GM21717 (cell line): ENCODE results near the gene CTCFL.
"Not testable (repeated sequence)": the region's sequence is repeated elsewhere in the genome, so short reads cannot be mapped to it uniquely, and the experiment has no call there.

Experiments used
- ATAC-seq: cut with Tn5 transposase; IDR thresholded peaks from one replicate; pipeline ENCODE4 v1.9.1; 2021; ENCODE audit warnings: mild to moderate bottlenecking, moderate library complexity; ENCODE audit not compliant: unreplicated experiment

CTCFL gene

DNA sequence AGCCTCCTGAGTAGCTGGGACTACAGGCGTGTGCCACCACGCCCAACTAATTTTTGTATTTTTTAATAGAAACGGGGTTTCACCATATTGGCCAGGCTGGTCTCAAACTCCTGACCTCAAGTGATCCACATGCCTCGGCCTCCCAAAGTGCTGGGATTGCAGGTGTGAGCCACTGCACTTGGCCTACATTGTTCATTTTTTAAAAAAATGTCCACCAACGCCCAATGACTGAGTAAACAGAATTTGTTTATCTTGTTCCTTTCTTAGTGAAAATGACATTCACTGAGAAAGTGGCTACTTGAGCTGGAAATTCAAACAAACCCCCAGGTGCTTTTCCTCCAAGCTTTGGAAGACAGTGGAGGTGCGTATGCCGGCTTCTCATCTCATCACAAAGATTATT is 13.2 kb downstream of the CTCFL start:
- ATAC-seq: not testable (repeated sequence)

DNA sequence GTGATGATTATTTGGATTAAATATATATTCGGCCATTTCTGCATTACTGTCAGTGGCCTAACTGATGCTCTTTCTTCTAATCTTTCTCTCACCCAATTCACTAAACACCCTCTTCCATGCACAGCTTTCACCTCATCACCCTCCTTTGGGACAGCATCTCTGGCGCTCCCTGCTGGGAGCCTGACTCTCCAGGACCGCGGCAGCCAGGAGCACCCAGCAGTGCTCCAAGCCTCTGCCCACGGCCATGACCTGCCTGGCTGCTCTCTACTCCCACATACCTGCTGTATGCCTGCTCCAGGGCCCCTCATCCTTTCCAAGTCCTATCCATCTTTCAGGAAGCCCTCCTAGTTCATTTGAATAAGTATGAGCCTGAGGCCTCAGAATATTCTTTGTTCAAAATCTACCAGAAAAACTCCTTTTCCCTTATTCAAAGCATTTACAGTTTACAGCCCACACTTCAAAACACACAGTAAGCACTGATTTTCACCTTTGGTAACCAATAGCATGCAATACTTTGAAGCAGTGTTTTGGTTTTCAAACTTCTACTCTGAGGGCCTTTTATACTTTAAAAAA is 15.2 kb downstream of the CTCFL start:
- ATAC-seq: no peak

DNA sequence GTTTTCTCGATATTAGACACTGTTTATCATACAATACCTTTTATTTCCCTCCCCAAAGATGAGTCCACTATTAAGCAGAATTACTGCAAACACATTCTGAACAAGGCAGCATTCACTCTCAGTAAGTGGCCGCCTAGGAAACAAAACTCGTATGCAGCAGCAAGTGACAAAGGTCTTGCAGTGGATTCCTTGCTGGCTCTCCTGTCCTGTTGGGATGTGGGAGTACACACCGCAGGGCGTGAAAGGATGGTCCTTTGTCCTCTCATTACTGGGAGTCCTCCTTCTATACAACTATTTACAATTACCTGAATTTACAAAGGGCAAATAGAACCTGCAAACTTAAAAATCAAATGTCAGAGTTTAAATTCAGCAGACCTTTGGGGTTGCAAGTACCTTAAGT is 16.1 kb downstream of the CTCFL start:
- no peak for ATAC-seq

DNA sequence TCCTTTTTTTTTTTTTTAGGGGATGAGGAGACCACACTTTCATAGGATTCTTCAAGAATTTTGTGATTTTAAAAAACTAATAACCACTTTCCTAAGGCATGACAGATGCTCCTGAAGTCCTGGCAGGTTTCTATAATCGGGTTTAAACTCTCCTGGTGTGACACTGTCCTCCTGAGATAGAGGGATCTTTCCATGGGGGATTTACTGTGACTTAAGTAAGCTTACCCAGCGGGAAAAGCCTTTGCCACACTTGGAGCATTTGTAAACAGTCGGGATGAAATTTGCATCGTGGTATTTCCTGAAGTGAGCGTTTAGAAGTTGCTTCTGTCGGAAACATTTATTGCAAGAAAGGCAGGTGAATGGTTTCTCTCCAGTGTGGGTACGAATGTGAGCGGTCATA is 16.6 kb downstream of the CTCFL start:
- ATAC-seq: no peak

DNA sequence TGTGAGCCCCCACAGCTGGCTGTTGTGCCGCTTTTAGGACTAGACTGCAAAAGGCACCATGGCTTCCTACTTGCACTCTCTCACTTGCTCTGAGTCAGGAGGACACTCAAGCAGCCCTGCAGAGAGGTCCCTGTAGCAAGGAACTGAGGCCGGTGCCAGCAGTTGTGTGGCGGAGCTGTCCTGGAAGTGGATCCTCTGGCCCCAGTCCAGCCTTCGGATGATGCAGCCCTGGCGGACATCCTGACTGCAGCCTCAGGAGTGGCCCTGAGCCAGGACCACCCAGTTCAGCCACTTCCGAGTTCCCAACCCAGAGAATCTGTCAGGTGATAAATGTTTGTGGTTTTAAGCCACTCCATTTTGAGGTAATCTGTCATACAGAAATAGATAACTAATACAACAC is 17.5 kb downstream of the CTCFL start:
- ATAC-seq: no peak

DNA sequence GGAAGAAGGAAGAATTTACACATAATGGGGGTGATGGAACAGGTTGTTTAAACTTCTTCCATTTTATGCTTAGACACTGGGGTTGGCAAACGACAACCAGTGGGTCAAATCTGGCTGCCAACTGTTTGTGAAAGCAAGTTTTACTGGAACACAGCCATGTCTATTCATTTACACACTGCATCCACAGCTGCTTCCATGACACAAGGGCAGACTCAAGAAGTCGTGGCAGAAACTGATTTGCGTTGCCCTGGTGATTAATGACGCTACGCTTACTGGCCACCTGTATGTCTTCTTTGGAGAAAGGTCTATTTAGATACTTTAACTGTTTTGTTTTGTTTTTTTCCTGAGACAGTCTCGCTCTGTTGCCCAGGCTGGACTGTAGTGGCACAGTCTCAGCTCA is 19.0 kb downstream of the CTCFL start:
- no peak for ATAC-seq

DNA sequence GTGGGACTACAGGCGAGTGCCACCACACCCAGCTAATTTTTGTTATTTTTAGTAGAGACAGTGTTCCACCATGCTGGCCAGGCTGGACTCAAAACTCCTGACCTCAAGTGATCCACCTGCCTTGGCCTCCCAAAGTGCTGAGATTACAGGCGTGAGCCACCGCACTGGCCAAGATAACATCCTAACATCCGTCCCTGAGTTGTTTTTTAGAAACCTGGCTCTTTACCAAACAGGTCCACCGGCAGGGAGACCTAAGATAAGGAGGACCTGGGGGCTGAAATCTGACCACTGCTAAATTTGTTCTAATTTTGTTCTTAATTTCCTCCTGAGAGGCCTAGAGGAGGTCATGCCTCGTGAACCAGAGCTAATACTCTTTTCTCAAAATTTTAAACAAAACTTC is 20.5 kb downstream of the CTCFL start:
- no peak for ATAC-seq

DNA sequence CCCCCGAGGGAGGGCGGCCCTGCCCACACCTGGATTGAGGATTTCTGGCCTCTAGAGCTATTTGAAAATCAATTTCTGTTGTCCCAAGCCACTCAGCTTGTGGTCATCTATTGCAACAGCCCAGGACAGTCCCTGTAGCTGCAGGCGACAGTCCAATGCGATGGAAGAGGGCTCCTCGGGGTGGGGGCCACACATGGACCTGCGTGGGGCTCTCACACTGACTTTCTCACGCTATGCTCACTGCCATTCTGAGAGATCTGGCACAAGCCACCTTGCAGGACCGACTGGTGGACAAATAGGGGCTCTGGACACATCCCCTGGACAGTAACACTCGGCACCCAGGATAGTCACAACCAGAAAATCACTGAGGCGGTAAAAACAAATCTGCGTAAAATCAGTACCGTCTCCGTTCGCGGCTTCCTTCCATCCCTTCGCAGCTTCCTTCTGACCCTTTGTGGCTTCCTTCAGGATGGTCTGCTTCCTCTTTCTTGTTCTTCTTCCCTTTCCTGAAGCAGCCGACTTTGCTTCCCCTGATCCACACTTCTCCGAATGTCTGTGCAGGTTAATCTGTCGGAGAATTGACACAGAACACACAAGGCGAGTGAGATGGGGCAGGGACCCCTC is 21.8 kb downstream of the CTCFL start:
- ATAC-seq: no peak

DNA sequence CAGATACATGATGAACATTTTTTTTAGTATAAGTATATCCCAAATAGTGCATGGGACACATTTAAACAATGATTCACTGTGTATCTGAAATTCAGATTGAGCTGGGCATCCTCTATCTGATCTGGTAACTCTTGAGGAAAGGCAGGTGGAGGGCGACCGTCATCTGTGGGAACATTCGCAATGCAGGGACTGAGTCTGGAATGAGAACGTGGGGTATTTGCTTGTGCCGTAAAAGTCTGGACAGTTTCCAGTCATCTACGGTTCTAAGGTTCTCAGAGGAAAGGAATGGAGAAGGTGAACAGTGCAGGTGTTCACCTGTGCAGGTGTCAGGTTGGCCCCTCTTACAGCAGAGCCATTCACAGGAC is 22.6 kb downstream of the CTCFL start:
- ATAC-seq: no peak

DNA sequence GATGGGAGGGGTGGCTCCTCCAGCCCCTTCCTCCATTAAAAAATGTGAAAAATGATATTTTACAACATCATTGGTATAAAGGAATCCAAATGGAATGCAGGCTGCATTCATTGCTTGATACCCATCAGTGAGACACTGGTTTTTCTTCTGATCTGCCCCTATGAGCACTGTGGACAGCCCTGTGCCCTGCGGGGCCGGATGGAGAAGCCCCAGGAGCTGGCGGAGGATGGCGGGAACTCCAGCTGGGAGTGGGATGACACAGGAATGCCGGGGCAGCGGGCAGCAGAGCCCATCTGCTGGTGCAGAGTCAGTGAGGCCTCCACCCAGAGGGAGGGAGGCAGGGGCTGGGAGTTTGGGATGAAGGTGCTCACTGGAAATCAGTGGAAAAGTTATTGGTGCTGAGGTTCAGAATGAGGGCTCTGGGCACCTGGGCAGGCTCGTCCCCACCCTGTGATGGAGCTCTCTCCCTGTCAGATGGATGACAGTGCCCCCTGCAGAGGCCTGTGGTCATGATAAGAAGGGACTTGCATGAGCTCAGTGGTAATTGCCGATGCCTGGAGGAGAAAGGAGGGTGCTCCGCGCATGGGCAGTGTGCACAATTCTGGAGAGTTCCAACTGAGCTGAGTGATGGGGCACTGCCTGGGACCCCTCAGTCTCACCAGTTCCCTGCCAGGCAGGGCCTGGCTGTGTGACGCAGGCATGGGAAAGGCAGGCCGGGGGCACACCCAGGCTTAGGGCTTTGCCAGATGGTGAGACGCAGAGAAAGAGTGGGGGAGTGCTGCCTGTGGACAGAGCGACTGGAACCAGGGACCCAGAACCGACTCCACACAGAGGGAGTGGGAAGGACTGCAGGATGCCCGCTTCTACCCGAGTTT is 23.2 kb downstream of the CTCFL start:
- no peak for ATAC-seq

DNA sequence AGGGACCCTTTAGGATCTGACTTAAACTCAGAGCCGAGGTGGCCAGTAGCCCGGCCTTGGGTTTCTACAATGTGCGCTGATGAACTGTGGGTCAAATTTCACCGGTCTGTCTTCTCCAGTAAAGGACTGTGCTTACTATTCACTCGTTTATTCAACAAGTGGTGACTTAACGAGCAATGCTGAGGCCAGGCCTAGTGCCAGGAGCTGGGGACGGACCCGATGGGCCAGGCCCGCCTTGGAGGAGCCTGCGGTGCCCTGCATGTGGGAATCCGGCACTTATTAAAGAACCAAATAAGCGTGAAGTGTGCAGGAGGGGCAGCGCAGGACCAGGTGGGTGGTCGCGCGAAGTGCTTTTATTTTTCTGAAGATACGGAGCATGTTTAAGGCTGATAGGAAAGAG is 24.0 kb downstream of the CTCFL start:
- ATAC-seq: no peak

DNA sequence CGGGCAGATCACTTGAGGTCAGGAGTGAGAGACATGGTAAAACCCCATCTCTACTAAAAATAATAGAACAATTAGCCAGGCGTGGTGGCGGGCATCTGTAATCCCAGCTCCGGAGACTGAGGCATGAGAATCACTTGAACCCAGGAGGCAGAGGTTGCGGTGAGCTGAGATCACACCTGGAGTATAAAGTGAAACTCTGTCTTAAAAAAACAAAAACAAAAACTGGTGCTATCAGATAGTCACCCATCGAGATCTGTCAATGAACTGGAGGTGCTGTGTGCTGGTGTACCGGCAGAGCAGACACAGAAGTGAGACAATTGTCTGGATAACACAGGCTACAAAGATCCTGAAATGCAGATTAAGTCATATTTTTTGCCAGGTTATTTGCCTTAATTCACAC is 24.7 kb downstream of the CTCFL start:
- ATAC-seq: no peak

DNA sequence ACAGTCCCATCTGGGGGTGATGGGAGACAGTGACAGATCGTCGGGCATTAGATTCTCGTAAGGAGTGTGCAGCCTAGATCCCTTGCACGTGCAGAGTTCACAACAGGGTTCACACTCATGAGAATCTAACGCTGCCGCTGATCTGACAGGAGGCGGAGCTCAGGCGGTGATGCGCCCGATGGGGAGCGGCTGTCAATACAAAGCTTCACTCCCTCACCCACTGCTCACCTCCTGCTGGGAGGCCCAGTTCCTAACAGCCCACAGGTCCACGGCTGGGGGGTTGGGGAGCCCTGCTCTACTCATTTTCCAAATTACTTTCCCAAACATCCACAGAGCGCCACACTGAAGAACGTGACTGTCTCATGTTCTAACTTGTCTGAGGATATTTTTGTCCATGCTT is 25.3 kb downstream of the CTCFL start:
- no peak for ATAC-seq

DNA sequence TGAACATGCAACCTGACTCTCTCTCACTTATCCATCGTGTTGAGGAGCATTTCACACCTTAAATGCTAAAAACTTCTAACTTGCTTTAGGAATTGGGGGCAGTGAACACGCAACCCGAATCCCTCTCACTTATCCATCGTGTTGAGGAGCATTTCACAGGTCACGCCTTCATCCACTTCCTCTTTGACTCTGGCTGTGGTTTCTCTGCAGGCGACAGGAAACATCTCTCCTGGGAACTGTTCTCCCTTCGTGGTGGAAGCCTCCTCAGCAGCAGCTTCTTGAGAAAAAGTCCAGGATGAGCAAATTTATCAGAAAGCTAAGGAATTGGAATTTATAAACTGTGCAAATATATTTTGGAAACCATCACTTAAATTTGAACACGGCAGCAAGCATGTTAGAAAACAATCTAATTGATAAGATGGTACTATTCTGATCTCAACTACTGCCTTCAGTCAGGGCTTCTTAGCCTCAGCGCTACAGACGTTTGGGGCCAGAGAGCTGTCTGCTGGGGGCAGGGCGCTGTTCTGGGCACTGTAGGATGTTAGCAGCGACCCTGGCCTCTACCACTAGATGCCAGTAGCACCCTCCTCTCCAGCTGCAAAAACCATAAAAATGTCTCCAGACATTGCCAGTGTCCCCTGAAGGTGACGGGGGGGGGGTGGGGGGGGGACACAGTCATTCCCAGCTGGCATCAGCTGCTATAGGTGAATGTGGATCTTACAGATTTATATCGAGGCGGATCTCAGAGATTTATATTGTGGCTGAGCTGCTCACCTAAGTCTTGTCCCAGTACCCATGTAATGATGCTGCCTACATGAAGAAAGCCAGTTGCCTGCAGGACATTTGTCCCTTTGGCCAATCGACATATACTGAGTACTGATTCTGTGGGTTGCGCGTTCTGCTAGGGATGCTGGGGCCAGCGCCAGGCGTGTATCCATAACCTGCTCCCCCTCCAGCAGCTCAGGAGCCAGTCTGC is 26.2 kb downstream of the CTCFL start:
- no peak for ATAC-seq

DNA sequence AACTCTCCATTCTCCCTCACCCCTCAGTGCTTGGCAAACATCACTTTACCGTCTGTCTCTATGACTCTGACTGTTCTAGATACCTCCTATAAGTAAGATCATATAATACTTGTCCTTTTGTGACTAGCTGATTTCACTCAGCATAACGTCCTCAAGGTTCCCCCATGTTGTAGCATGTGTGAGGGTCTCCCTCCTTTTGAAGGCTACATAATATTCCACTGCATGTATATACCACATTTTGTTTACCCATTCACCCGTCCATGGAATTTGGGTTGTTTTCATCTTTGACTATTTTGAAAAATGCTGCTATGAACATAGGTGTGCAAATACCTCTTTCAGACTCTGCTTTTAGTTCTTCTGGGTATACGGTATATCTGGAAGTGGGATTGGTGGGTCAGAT is 28.3 kb downstream of the CTCFL start:
- ATAC-seq: no peak

DNA sequence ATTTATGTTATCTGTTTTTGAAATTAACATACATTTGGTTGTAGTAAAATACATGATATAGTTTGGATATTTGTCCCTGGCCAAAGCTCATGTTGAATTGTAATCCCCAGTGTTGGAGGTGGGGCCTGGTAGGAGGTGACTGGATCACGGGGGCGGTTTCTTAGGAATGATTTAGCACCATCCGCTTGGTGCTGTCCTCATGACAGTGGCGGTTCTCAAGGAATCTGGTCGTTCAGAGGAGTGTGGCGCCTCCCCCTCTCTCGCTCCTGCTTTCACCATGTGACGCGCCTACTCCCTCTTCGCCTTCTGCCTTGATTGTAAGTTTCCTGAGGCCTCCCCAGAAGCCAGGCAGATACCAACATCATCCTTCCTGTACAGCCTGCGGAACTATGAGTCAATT is 29.0 kb downstream of the CTCFL start:
- no peak for ATAC-seq

DNA sequence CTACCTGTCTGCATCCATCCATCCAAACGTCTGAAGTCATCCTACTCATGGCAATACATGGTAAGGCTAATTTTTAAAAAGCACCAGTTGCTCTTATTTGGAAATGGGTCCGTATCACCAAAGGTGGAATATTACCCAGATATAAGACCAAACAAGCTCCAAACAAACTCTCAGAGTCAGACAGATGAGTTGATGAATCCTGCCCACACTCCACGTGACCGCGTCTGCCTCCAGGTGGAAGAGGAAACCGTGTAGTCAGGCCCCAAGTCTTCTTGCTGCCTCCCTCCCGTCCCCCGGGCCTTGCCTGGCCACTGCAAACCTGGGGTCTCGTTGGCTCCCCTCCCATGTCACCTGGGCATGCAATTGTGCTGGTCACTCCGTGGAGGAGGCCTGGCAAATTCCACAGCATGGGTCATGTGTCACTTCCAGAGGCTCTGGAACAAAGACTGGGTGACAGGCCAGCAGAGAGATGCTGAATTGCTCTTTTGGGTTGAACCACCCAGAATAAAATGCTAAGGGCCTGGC is 31.8 kb downstream of the CTCFL start:
- no peak for ATAC-seq

DNA sequence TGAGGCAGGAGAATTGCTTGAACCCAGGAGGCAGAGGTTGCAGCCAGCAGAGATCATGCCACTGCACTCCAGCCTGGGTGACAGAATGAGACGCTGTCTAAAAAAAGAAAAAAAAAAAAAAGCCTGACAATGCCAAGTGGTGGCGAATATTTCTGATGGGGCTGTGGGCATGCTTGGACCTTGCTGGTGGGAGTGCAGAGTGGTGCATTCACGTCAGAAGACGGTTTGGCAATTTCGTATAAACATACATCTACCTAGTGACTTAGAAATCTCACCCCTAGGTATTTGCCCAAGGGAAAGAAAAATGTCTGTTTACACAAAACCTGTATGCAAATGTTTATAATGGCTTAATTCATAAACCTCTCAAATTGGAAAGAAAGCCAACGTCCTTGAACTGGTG is 33.6 kb downstream of the CTCFL start:
- ATAC-seq: no peak

DNA sequence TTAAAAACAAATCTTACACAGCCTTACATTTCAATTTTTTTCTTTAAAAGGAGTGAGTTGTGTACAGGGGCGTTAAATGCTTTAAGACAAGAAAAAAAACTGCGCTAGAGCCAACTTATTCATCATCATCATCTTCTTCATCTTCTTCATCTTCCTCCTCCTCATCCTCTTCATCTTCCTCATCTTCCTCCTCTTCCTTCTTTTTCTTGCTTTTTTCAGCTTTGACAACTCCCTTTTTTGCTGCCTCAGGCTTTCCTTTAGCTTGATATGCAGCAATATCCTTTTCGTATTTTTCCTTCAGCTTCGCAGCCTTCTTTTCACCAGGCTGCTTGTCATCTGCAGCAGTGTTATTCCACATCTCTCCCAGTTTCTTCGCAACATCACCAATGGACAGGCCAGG is 36.7 kb downstream of the CTCFL start:
- not testable (repeated sequence) for ATAC-seq

DNA sequence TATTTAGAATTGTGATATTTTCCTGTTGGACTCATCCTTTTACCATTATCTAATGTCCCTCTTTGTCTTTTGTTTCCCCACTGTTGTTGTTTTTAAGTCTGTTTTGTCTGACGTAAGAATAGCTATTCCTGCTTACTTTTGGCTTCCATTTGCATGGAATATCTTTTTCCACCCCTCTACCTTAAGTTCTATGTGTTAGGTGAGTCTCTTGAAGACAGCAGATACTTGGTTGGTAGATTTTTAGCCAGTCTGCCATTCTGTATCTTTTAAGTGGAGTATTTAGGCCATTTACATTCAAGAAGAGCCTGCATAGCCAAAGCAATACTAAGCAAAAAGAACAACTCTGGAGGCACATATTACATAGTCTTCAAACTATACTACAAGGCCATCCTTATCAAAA is 39.2 kb downstream of the CTCFL start:
- ATAC-seq: no peak

DNA sequence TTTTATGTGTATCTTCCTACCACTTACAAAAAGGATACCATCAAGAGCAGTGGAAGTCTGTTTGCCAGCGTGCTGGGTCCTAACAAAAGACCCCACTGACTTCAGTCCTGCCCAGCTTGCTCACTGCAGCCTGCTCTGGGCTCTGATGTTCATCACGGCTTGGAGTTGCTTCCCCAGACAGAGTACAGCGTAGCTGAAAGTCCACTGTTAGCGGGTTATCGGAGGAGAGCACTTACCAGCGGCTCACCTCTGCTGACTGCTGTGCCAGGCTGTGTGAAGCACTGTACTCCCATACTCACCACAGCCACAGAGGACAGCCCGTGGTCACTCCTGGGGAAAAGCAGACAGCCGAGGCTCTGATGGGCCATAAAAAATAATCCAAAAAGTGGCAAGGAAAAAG is 40.2 kb downstream of the CTCFL start:
- ATAC-seq: no peak
